SK-N-SH (cell line): Measurements from ENCODE around the gene SLC30A3. TPM values are rescaled to one million over a fixed set of nuclear protein-coding genes. Genes with fewer than 3 reads are reported as not detected.

ENCODE experiments used
- CTCF ChIA-PET: fragments of 300-600, 350-600 bp; formaldehyde crosslinking; extraction: SDS; loops from one replicate; lab custom pipeline; 2021; lab: Yijun Ruan, JAX
- POLR2A ChIA-PET: fragments of 350-600 bp; sonication (Branson Sonifier 250); formaldehyde crosslinking; extraction: SDS; loops from one replicate; lab custom pipeline; 2020; ENCODE audit warnings: antibody characterized with exemption, inconsistent platforms; lab: Yijun Ruan, JAX
- DNase-seq: peaks from one replicate; pipeline ENCODE4 v3.0.0; 2012
- H2AFZ ChIP-seq: fragments of 200-600 bp; sonication (generic); 2 replicates; pipeline ENCODE4 v1.8.1; 2016; ENCODE audit warnings: antibody characterized with exemption, mild to moderate bottlenecking, low read depth
- H3F3A ChIP-seq: fragments of 200-600 bp; sonication (generic); replicated peaks from 2 replicates; pipeline ENCODE3; 2016; ENCODE audit warnings: antibody characterized with exemption, mild to moderate bottlenecking; ENCODE audit not compliant: insufficient read depth
- H3K27ac ChIP-seq, 2 experiments: fragments of 200-500 bp in 1 of 2; fragments of 200-600 bp in 1 of 2; sonication (Bioruptor generic) in 1 of 2; sonication (generic), shearing (Covaris generic) in 1 of 2; 2 replicates each; pipeline versions ENCODE4 v1.5.1 to v1.6.1; 2014 to 2016; ENCODE audit warnings: low read depth in 2 of 2, inconsistent platforms in 1 of 2, low read length in 1 of 2, mild to moderate bottlenecking in 1 of 2, mixed read lengths in 1 of 2
- H3K27me3 ChIP-seq: fragments of 200-600 bp; sonication (generic), shearing (Covaris generic); 2 replicates; pipeline ENCODE4 v1.6.1; 2016; ENCODE audit warnings: mixed run types; ENCODE audit not compliant: insufficient read depth
- H3K36me3 ChIP-seq, 2 experiments: fragments of 200-500 bp in 1 of 2; fragments of 200-600 bp in 1 of 2; sonication (Bioruptor generic) in 1 of 2; sonication (generic) in 1 of 2; replicated peaks in 1 of 2; 2 replicates each; pipeline versions ENCODE3 to v1.5.1; 2014 to 2016; ENCODE audit warnings: low read length in 1 of 2, mild to moderate bottlenecking in 1 of 2; ENCODE audit not compliant: insufficient read depth in 2 of 2, control insufficient read depth in 1 of 2
- H3K4me1 ChIP-seq, 2 experiments: fragments of 200-500 bp in 1 of 2; fragments of 200-600 bp in 1 of 2; sonication (Bioruptor generic) in 1 of 2; sonication (generic), shearing (Covaris generic) in 1 of 2; 2 replicates each; pipeline versions ENCODE4 v1.5.1 to v1.6.1; 2014 to 2016; ENCODE audit warnings: low read depth in 1 of 2, low read length in 1 of 2, mixed run types in 1 of 2; ENCODE audit not compliant: insufficient read depth in 2 of 2, control insufficient read depth in 1 of 2
- H3K4me2 ChIP-seq: fragments of 200-600 bp; sonication (generic), shearing (Covaris generic); 2 replicates; pipeline ENCODE4 v1.6.1; 2017; ENCODE audit warnings: mixed run types
- H3K4me3 ChIP-seq, 2 experiments: fragments of 200-500 bp in 1 of 2; fragments of 200-600 bp in 1 of 2; sonication (Bioruptor generic) in 1 of 2; sonication (generic), shearing (Covaris generic) in 1 of 2; 2 replicates each; pipeline versions ENCODE4 v1.5.1 to v1.8.1; 2014 to 2016; ENCODE audit warnings: low read depth in 2 of 2, inconsistent platforms in 1 of 2, low read length in 1 of 2, mild to moderate bottlenecking in 1 of 2, mixed read lengths in 1 of 2, moderate library complexity in 1 of 2
- H3K79me2 ChIP-seq: fragments of 200-600 bp; sonication (generic); 2 replicates; pipeline ENCODE4 v1.8.1; 2017; ENCODE audit warnings: mild to moderate bottlenecking; ENCODE audit not compliant: insufficient read depth
- H3K9ac ChIP-seq: fragments of 200-600 bp; sonication (generic); 2 replicates; pipeline ENCODE4 v1.6.1; 2017; ENCODE audit warnings: mixed run types
- H3K9me2 ChIP-seq: fragments of 200-600 bp; sonication (generic); 2 replicates; pipeline ENCODE4 v1.6.1; 2017; ENCODE audit warnings: mixed run types
- H3K9me3 ChIP-seq: fragments of 200-600 bp; sonication (generic); 2 replicates; pipeline ENCODE4 v1.6.1; 2017; ENCODE audit warnings: mixed run types, mild to moderate bottlenecking, moderate library complexity
- H4K20me1 ChIP-seq: fragments of 200-600 bp; sonication (generic); 2 replicates; pipeline ENCODE4 v1.6.1; 2017; ENCODE audit warnings: mild to moderate bottlenecking, mixed run types; ENCODE audit not compliant: insufficient read depth
- EP300 ChIP-seq, 2 experiments: IDR thresholded peaks; 2 replicates each; pipeline versions ENCODE4 v1.4.0 to v1.6.1; 2012; ENCODE audit warnings: borderline replicate concordance in 1 of 2, low read depth in 1 of 2, low read length in 1 of 2
- FOSL2 ChIP-seq: IDR thresholded peaks from 2 replicates; pipeline ENCODE4 v1.4.0; 2012; ENCODE audit warnings: low read depth, mild to moderate bottlenecking, moderate library complexity, borderline replicate concordance
- FOXJ3 ChIP-seq: sonication (generic); formaldehyde crosslinking; IDR thresholded peaks from 2 replicates; pipeline ENCODE4 v1.5.1; 2020; ENCODE audit warnings: mild to moderate bottlenecking, missing genetic modification reagents
- GABPA ChIP-seq: IDR thresholded peaks from 2 replicates; pipeline ENCODE4 v1.4.0; 2012; ENCODE audit warnings: low read depth, mild to moderate bottlenecking
- MEF2A ChIP-seq: IDR thresholded peaks from 2 replicates; pipeline ENCODE4 v1.4.0; 2012; ENCODE audit warnings: low read depth, borderline replicate concordance
- NFIC ChIP-seq: IDR thresholded peaks from 2 replicates; pipeline ENCODE4 v1.4.0; 2012; ENCODE audit warnings: borderline replicate concordance
- NRF1 ChIP-seq: IDR thresholded peaks from 2 replicates; pipeline ENCODE4 v1.6.1; 2012; ENCODE audit warnings: low read depth, mild to moderate bottlenecking, low read length
- RAD21 ChIP-seq: IDR thresholded peaks from 2 replicates; pipeline ENCODE4 v1.6.1; 2012; ENCODE audit warnings: mild to moderate bottlenecking, low read length
- REST ChIP-seq: IDR thresholded peaks from 2 replicates; pipeline ENCODE4 v1.6.1; 2012; ENCODE audit warnings: mild to moderate bottlenecking, low read depth, low read length, moderate library complexity
- RFX5 ChIP-seq: IDR thresholded peaks from 2 replicates; pipeline ENCODE4 v1.6.1; 2012; ENCODE audit warnings: mild to moderate bottlenecking, improper control_type of control experiment, low read length
- TEAD4 ChIP-seq: IDR thresholded peaks from 2 replicates; pipeline ENCODE4 v1.4.0; 2012; ENCODE audit warnings: mild to moderate bottlenecking, borderline replicate concordance; ENCODE audit not compliant: insufficient read depth
- USF2 ChIP-seq: fragments of 150-350 bp; IDR thresholded peaks from 2 replicates; pipeline ENCODE4 v1.6.1; 2017; ENCODE audit warnings: antibody characterized with exemption, low read length, low read depth, borderline replicate concordance
- YY1 ChIP-seq: IDR thresholded peaks from 2 replicates; pipeline ENCODE4 v1.4.0; 2012; ENCODE audit warnings: low read depth, mild to moderate bottlenecking
- WGBS: methylation state at CpG from one replicate; pipeline ENCODE4 v1.1.6; 2017; ENCODE audit warnings: low lambda C conversion rate; 5-methylcytosine and 5-hydroxymethylcytosine counted together
- polyA plus RNA-seq, 3 experiments: library from polyadenylated mRNA; depleted of rRNA; stranded (reverse); fragments of >200 nt; gene quantifications; 2 replicates each; pipeline ENCODE4 v1.2.3, GENCODE V29; 2012

Gene SLC30A3
- polyA plus RNA-seq, 1 of the 3 experiments (the other 2 are of a cell fraction) = 1.1 TPM

- Histone ChIP-seq H3K27me3 (no peaks in the 10 kb centered on the region), H3K4me2 (no peak overlapping the region), H3K9me3 (no peaks in the 10 kb centered on the region), H2AFZ (no peak overlapping the region), H3K27ac (no peak overlapping the region; a peak in 1 of 4 replicates), H3K79me2 (no peaks in the 10 kb centered on the region), H3K9me2 (no peaks in the 10 kb centered on the region), H3F3A (peaks cover 11% of the 10 kb centered on the region), H3K36me3 (peaks cover 67 to 82% of the 10 kb centered on the region in 2 experiments), H3K4me3 (no peak overlapping the region), H3K9ac (no peak overlapping the region), H4K20me1 (no peaks in the 10 kb centered on the region), H3K4me1 (no peaks in the 10 kb centered on the region)
- no peak for DNase-seq
- POLR2A ChIA-PET = no interaction called here
- 57% methylated on average over 2 of the region's 2 CpGs for WGBS
- TF ChIP-seq TEAD4 (0 out of 2 replicates have a peak, but pooled peaks have one; percentile 18), EP300 (IDR thresholded peaks at IDR 0.05; ENCODE audit: borderline replicate concordance in 1 of 2, low read depth in 1 of 2, low read length in 1 of 2) (no peak), RAD21 (no peak)
- CTCF ChIA-PET = interaction anchor here (1.4 kb wide), 1 partner anchor 11 kb away, joined by 4 read pairs; the partner anchor contains the start of gene CAD
Measured at GRCh38 chr2:27227501-27227900, 35.3 kb downstream of the SLC30A3 start.

GRCh38 chr2:27225526-27225925 is 37.3 kb downstream of the SLC30A3 start:
- H3K4me3 ChIP-seq = no peak overlapping the region
- ChIA-PET POLR2A (no interaction called here), CTCF (interaction anchor here (1.2 to 4.3 kb wide), 3 partner anchors 40 to 55 kb away, joined by 4 to 18 read pairs (median 9); no protein-coding TSS in a partner anchor)
- H3F3A ChIP-seq = peaks cover 11% of the 10 kb centered on the region
- TF ChIP-seq REST (no peak), MEF2A (no peak), NFIC (no peak), YY1 (no peak), RFX5 (no peak), FOSL2 (no peak), GABPA (no peak), FOXJ3 (CRISPR knock-in tag) (no peak), EP300 (IDR thresholded peaks at IDR 0.05; ENCODE audit: borderline replicate concordance in 1 of 2, low read depth in 1 of 2, low read length in 1 of 2) (no peak), NRF1 (no peak), TEAD4 (no peak), USF2 (no peak)
- no peak overlapping the region for H3K4me2 ChIP-seq
- H3K79me2 ChIP-seq = no peaks in the 10 kb centered on the region
- no peak overlapping the region for H3K9ac ChIP-seq
- no peak for DNase-seq
- H3K36me3 ChIP-seq = peaks cover 66 to 86% of the 10 kb centered on the region in 2 experiments
- no peaks in the 10 kb centered on the region for H4K20me1 ChIP-seq
- H3K9me3 ChIP-seq = no peaks in the 10 kb centered on the region
- 95% methylated on average over 9 of the region's 9 CpGs for WGBS
- no peaks in the 10 kb centered on the region for H3K9me2 ChIP-seq
- H3K27me3 ChIP-seq = no peaks in the 10 kb centered on the region
- no peak overlapping the region for H3K27ac ChIP-seq
- H2AFZ ChIP-seq = no peak overlapping the region
- H3K4me1 ChIP-seq = no peaks in the 10 kb centered on the region
